GM18505 (cell line): ENCODE results near the gene DOK6.

Experiments
- ATAC-seq: cut with Tn5 transposase; IDR thresholded peaks from one replicate; pipeline ENCODE4 v1.9.1; 2021; ENCODE audit not compliant: unreplicated experiment
- POLR2A ChIP-seq: IDR thresholded peaks from 4 replicates; pipeline ENCODE4 v1.6.1; 2011; ENCODE audit warnings: borderline replicate concordance; ENCODE audit not compliant: insufficient read depth, insufficient read length; ENCODE audit errors: extremely low read depth

Gene DOK6

DNA sequence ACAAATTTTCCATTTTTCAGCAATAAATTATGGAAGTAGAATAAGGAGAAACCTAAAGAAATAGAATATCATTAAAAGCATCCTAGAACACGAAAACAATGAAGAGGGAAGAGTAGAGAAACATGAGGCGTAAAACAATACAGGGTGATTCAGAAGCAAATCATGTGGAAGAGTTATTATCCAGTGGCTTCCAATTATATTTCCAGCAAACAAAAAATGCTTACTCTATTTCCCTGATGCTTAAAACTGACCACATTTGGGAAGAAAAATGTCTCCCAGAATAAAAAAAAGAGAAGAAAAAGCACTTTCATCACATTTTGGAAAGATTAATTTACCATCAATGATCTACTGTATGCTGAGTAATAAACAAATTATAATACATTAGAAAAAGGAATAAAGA lies 354.4 kb downstream of the DOK6 start:
- no peak for TF ChIP-seq POLR2A
- ATAC-seq: no peak

DNA sequence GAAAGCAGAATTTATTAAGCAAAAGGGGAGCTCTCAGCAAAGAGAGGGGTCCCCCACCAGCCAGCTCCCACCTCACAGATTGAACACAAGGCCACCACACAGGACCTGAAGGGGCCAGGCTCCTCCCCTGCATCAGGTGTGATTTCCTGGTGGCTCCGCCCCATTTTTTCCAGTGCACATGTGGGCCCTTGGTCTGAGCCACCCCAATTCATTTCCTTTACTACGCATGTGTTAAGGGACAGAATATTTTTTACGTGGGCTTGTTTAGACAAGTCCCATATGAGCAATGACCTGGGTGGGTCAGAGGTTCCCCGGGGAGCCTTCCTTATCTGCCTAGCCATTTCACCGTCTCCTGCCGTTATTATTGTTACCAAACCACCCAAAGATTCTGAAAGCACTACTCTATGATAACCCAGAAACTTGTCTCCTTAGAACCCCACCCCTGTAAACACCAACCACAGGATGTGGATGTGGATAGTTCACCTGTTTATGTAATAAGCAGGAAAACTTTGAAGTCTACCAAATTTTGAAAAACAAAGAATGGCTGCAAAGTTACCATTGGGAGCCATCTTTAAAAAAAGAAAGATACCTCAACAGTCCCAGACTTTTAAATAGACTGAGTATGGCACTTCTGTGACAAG lies 355.3 kb downstream of the DOK6 start:
- no peak for TF ChIP-seq POLR2A
- no peak for ATAC-seq

DNA sequence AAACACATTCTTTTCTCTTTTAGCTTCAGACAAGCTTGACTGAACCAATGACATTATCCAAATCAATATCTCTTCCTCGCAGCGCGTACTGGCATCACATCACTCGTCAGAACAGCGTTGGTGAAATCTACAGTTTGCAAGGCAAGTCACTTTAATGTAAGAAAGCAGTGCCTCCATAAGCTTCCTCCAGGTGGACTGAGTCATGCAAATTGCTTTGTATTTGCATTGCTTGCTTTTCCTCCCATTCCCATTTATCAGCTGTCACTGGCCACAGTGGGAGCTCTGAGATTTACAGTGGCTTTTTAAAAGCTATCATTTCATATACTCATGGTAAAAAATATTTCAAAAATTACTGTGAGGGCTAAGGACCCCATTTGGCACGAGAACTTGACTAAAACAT lies 357.0 kb downstream of the DOK6 start:
- no peak for ATAC-seq
- no peak for TF ChIP-seq POLR2A

DNA sequence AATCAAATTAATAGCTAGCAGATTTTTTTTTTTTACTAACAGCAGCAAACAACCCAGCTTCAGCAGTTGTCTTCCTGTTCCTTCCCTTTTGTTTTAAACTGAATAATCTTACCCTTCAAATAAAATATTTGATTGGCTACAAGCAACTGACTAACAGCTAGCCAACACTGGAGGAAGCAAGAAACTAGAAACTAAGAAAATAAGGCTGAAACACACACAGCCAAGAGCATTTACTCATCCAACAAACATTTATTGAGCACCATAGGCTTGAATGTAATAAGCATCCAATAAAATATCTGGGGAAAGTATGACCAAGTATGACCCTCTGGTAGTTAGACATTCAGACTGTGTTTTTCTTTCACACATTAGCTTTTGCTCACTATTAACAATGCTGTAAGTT lies 357.8 kb downstream of the DOK6 start:
- ATAC-seq: no peak
- TF ChIP-seq POLR2A: no peak

DNA sequence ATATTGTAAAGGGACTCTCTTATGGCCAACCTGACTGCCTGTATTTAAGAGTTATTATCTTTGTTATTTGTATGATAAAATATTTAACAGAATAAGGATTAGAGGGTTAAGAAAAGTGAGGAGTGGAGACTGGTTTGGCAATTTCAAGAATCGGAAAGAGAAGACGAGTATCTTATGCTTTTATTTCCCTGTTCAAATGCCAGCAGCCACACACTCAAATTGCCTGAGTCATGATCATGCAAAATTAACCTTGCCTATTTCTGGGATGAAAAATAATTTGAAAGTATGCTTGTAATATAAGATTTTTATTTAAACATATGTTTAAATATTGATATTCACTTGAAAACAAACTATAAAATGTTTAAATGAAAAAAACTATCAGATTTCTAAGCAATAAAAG lies 358.4 kb downstream of the DOK6 start:
- TF ChIP-seq POLR2A: no peak
- no peak for ATAC-seq

DNA sequence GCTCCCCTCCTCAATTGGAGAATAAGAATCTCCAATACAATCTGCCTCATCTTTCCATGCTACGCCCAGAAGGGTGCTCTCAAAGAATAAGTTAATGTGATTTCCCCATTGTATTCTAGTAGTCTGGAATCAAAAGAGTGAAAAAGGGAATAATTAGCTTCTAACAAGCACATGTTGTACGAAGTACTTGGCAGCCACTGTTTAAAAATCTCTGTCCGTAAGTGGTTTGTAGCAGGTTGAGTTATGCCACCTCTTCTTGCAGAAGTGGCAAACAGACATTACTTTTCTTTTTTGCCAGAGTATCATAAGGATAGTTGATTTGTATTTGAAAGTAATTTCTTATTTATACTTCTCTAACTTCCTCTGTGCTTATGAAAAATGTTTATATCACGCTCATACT lies 362.3 kb downstream of the DOK6 start:
- no peak for ATAC-seq

DNA sequence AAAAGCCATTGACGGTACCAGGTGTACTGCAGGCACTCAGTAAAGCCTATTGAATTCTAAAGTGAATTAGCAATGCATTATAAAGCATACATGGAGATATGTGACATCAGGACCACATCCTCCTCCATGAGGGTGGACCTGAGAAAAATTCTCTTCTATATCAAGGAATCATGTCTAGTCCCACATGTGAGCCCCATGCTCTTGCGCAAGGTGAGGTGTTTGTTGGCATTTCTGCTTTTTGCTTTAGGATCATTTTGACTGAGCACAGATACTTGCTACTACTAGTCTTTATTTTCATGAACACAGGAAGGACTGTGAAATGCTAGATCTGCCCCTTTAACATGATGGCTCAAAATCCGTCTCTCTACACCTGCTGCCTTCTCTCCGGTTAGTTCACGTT lies 363.1 kb downstream of the DOK6 start:
- no peak for TF ChIP-seq POLR2A
- no peak for ATAC-seq

More for the DNA sequence above, 362.3 kb downstream of the DOK6 start:
- no peak for TF ChIP-seq POLR2A

DNA sequence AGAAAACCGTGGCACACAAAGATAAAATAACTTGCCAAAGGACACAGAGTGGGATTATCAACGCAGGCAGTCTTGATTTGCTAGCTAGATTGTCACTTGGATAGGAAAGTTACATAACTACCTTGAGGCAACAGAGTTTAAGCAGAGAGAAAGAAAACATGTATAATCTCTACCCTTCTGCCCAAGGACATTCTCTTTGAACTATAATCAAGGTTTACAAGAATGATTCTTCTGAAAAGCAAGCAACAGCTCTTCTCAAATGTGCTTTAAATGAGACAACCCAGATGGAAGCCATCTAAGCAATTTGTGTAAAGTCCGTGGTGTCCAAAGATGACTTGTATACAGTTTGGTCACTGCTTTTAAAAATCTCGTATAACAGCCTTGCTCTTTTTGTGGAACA lies 369.6 kb downstream of the DOK6 start:
- no peak for ATAC-seq
- TF ChIP-seq POLR2A: no peak

DNA sequence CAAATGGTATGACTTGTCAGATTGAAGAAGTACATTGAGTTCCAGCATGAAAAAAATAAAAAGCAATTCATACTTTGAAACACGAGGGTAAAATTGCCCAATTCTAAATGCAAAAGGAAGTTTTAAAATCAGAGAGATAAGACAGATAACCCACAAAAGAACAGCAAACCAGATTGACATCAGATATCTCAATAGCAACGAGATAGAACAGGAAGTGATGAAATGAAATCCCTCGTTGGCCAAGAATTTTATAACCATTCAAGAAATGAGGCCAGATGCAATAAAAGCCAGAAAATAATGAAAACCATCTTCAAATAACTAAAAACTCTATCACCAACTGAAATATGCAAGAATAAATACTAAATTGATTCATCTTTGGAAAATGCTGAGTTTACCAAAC lies 374.1 kb downstream of the DOK6 start:
- no peak for TF ChIP-seq POLR2A
- no peak for ATAC-seq

DNA sequence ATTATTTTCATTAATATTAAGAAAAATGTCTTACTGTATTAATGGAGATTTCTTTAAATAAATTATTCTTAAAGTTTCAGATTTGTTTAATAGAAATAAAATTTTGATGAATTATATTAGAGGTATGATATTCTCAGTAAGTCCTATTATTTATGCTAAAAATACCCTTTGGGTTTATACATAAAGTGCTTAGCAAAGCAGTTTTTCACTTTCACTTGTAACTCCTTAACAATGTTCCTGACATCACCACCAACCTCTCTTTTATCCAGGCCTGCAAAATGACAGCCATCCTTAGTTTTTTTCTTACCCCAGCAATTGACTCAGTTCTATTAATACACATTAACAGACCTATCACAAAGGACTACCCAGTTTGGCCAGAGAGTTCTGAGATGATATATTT lies 376.6 kb downstream of the DOK6 start:
- ATAC-seq: no peak
- TF ChIP-seq POLR2A: no peak

DNA sequence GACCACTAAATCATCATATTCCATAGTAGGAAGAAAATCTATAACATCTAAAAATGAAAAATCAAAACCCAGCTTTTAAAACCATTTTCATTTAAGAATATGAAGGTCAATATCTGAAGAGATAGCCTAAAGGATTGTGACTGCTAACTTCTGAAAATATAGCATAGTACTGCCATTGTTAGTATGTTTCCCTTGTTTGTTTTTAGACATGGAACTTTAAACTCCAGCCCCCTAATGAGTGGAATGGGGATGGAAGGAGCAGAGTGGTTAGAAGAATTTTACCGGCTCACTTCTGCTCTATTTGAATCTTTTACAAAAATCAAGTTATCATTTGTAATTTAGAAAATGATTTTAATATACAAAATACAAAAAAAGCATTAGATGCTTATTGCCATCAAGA lies 378.0 kb downstream of the DOK6 start:
- ATAC-seq: no peak
- no peak for TF ChIP-seq POLR2A

DNA sequence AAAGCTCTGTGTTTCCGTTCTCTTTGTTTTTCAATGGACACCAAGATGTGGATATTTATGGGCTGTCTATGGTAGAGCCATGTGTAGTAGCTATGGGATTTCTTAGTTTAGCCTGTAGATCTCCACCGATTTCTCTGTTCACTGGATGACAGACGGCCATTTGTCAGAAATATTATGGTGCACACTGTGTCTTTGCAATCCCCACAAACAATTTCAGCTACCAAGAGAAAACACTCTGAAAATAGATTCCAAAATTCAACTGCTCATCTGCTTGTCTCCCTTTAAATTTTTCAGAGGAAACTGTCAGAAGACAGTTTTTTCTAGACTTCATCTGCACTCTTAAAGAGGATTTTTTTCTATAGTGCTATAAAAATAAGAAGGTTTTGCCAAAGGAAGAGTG lies 380.2 kb downstream of the DOK6 start:
- no peak for ATAC-seq
- no peak for TF ChIP-seq POLR2A

DNA sequence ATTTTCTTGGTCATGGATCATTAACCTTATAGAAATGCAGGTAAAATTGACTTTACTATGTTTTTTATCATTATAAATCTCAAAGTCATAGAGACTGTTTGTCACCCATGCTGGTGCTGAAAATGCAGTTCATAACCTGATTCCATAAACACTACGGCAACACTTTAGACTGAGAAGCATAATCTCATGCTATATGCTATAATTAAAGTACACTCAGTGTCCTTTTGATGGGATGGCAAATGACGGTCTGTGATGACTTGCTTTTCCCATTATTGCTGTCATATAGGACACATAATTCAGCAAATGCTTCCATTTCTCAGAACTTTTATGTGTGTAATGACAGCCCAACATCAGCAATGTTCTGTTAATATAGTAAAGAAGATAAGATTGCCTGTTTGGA lies 384.1 kb downstream of the DOK6 start:
- ATAC-seq: no peak

DNA sequence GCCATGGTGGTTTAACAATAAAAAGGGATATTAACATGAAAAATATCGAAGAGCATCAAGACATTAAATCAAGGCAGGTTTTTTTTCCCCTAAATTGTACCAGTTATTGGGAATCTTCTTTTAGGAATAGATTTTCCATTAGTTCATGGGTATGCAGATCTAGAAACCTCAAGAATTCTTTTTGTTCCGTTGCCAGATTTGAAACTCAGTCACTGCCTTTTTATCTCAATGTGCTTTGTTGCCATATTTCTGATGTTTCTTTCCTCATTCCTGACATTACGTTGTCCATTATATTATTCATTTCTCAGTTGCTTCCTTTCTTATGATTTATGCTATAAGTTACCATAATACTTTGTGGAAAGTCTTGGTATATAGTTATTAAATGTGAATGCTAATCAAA lies 384.8 kb downstream of the DOK6 start:
- no peak for ATAC-seq
- TF ChIP-seq POLR2A: no peak

More for the DNA sequence above, 384.1 kb downstream of the DOK6 start:
- no peak for TF ChIP-seq POLR2A

DNA sequence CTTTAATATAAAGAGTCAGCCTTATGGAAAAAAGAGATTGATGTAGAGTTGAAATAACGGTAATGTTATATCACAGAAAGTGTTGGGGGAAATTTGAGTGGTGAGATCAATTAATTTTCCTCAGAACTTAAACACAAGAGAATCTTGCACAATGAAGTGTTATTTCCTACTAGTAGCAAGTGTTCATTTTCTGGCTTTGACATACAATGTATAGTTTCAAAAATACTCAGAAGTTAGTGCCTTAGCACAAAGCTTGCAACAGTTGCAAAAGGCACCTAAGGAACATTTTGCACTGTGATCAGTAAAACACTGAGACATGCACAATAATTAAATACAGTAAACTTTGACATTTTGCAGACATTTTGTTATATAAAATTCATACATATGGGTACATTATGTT lies 385.7 kb downstream of the DOK6 start:
- TF ChIP-seq POLR2A: no peak
- no peak for ATAC-seq

DNA sequence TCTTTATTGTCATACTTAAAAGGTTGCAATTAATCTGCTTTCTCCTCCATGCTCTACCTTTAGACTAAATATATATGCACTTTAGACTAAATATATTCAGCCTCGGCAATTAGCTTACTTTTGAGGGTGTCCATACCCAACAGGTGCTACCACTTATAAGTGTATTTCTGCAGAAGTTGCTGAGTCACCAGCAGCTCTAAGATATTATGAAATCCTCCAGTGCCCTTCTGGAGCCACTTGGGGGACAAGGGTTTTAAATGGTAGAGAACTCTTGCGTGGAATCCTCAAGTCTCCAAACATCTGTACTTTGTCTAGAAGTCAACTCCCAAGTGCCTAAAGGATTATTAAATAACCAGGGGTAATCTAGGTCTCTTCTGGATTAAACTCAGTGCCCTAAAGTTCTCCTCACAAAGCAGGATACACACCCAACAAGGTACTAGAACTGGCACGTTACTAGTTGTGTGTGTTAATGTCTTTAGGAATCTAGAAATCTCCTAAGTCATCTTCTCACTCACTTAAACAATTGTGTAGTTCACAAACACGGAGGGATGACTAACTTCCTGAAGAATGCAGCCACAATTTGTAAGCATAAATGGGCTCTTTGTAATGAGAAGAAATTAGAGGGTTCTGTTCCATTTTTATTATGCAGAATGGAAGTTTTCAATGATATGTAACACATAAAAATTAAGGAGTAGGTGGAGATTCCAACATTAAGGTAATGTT lies 387.3 kb downstream of the DOK6 start:
- ATAC-seq: no peak
- TF ChIP-seq POLR2A: no peak

DNA sequence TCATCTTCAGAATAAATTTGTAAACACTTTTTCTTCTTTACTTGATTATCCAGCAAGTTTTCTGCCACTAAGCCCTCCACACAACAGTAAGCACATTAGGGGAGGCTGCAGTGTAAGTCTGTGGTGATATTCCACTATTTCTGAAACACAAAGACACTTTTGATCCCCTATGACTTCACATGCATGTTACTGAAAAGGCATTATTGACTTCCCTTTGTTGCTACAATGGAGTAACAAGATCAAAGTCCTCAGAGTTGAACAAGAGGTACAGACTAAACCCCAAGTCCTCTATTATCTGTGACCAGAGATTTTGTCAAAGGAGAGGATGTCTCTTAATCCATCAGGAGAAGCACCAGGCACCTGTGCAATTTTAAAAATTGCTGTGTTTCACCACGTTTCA lies 389.1 kb downstream of the DOK6 start:
- ATAC-seq: no peak
- no peak for TF ChIP-seq POLR2A
